ENCODE data around the gene GRK1.

Gene GRK1

DNA sequence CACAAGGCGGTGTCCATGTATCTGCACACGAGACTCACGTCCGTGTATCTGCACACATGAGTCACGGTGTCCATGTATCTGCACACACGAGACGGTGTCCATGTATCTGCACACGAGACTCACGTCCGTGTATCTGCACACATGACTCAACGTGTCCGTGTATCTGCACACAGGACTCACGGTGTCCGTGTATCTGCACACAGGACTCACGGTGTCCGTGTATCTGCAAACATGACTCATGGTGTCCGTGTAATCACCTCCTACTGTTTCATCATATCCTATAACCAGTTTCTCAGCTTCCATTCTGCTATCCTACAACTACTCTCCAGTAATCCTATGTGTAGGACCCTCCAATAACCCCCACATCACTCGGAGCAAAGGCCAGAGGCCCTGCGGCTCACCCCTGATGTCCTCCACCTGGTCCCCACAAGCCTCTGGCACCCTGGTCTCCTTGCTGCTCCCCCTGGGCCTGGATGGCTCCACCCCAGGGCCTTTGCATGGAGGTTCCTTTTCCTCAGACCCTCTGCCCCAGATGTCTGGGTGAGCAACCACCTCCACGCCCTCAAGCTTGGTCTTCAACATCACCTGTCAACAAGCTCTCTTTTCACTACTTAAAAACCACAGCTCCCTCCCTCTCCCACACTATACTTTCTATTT is 89.5 kb downstream of the GRK1 start:
- DNase-seq (ENCODE audit: low read depth in 4 of 4, low spot score in 1 of 4), result no peak

DNA sequence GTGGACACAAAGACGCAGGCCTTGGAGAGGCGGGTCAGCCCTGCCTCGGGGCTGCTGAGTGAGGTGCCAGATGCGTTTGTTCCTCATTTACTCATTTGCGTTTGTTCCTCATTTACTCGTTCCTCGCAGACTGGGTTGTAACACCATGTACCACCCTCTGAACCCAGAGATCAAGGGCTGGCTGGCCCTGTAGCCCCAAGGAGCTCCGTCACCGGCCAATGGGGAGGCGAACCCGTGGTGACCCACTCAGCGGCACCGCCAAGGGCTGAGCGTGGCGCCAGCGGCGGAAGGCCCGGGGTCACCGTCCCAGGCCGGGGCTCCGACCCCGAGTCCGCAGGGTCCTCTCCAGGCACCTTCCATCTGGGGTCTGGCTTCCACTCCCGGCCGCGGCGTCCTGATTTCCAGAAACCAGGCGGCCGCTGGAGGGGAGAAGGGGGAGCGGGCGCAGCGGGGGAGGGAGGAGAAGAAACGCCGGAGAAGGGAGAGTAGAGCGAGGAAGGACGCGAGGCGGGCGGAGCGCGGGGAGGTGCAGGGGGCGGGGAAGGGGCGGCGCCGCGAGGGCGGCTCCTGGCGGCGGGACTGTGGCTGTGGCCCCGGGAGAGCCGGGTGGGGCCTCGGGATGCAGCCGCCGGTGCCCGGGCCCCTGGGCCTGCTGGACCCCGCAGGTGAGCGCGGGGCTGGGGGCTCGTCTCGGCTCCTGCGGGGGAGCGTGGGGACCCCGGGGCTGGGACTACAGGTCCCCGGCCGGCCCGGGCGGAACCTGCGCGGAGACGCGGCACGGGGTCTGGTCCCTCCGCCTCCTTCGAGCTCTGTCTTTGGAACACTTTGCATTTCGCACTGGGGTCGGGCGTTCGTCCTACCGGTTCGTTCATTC is 91.9 kb downstream of the GRK1 start, which contains the start of gene TMEM255B:
Gene TMEM255B, plus strand, starts transcription at position 576 of the 874 bp plus-strand sequence. Its CDS starts 44 bp downstream, at position 620.
- DNase-seq (ENCODE audit: low read depth in 4 of 4, low spot score in 1 of 4), result peak; percentile 52 to 74 (median 59)

- no peak for DNase-seq (ENCODE audit: low read depth in 4 of 4, low spot score in 1 of 4)
These were observed 92.6 kb downstream of the GRK1 start for GRCh38 chr13:113759525-113760137.

DNA sequence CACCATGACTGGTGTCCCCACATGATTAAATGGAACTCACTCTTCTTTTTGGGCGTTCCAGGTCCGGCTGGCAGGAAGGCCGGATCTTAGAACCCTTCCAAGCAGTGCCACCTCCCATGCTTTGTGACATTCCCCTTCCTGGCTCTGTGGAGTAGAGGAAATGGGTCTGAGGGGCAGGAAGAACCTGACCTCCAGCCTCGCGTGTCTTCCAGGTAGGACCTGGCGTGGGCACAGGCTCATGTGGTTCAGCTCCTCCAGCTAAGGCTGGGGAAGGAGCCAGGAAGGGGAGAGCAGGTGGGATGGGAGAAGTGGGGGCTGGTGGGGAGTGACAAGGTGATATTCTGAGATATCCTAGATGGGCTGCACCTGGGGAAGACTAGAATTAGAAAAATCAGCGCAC is 94.1 kb downstream of the GRK1 start:
- DNase-seq (ENCODE audit: low read depth in 4 of 4, low spot score in 1 of 4), result no peak

GRCh38 chr13:113762075-113762474 is 95.1 kb downstream of the GRK1 start:
- no peak for DNase-seq (ENCODE audit: low read depth in 4 of 4, low spot score in 1 of 4)

- DNase-seq (ENCODE audit: low read depth in 4 of 4, low spot score in 1 of 4), result no peak
These were observed 95.5 kb downstream of the GRK1 start for GRCh38 chr13:113762538-113762937.

- DNase-seq (ENCODE audit: low read depth in 4 of 4, low spot score in 1 of 4), result no peak
These were observed 96.2 kb downstream of the GRK1 start for GRCh38 chr13:113763254-113763653.

DNA sequence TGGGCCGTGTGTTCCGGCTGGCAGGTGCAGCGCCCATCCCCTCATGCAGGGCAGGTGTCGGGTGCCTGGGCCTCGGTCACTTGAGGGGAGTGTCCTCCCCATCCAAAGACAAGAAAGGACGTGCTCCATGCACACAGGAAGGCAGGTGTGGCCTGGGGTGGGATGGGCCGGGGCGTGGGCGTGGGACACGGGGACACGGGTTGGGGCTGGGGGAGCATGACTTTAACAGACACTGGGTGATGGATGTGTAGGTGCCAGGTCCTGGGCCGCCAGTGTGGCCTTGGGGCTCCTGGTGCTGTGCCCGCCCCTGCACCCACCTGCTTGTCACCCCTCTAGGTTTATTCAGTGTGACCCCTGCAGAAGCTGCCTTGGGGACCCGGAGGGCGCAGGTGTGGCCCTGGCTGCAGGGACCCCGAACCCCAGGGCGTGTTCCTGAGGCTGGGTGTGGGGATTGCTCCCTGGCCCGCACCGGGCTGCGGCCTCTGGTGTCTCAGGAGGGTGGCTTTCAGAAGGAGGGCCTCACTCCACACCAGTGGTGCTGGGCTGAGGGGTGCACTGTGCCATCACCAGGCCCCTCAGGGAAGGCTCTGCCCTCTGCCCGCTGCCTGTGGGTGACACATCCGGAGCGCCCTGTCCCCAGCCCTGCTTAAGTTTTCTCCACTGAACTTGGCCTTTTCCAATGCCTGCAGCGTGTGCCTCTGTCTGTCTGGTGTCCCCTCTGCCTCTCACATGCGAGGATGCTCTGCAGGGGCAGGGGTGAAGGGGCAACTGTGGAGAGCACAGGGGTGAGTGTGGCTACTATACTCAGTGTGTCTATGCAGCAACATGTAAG is 97.2 kb downstream of the GRK1 start:
- DNase-seq (ENCODE audit: low read depth in 4 of 4, low spot score in 1 of 4), result no peak

GRCh38 chr13:113764793-113765563 is 98.0 kb downstream of the GRK1 start:
- DNase-seq (ENCODE audit: low read depth in 4 of 4, low spot score in 1 of 4), result no peak

GRCh38 chr13:113765564-113765910 is 98.5 kb downstream of the GRK1 start:
- DNase-seq (ENCODE audit: low read depth in 4 of 4, low spot score in 1 of 4), result no peak

- no peak for DNase-seq (ENCODE audit: low read depth in 4 of 4, low spot score in 1 of 4)
These were observed 99.2 kb downstream of the GRK1 start for GRCh38 chr13:113766035-113766800.

DNA sequence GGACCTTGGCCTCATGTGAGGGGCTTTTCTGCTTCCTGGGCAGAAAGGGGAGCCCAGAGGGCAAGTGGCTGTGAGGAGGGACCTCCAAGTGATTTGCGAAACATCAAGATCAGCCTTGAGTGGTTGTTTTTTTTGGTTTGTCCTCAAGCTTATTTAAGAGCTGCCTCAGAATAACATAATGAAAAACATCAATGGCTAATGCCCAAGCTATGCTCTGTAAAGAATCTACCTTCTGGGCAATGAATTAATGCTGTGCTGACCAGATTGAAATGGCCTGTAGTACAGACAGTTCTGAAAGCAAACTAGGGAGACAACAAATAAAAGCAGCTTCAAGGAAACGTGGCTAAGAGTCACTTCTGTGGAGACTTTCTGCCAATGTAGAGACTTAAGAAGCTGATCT is 100.3 kb downstream of the GRK1 start:
- DNase-seq (ENCODE audit: low read depth in 4 of 4, low spot score in 1 of 4), result no peak

DNA sequence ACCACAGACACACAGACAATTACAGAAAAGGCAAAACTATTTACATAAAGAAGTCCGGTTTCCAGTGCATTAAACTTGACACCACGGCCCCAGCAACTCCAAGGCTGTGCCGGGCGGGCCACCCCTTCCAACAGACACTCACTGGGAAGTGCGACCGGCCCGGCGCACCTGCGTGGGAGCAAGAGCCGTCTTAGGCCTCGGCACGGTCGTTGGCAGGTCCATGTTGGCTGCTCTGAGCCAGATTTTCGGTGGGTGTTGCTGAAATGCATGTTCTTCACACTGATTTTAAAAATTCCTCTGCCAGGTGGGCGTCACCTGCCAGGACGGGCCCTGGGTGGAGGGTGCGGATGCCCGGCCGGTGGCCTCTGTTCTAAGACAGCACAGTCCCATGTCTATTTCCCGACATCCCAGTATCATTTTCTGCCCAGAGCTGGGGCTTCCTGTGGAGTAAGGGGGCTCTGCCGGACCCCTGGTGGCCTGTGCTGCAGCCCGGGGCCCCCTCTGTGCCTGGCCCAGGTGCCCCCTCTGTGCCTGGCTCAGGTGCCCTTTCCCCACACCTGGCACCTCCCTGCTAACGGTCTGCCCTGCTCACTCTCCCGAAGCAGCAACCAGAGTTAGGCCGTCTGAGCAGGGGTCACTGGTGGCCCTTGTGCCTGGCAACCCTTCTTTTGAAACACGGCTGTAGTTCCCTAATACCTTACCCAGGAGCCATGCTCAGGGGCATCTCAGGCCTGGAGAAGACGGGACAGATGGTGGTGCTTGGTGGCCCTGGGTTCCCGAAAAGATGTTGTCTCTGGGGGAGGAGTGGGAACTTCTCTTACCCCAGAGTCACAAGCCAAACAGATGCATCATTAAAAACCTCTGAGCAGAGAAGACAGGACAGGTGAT is 101.2 kb downstream of the GRK1 start:
- DNase-seq (ENCODE audit: low read depth in 4 of 4, low spot score in 1 of 4), result no peak

DNA sequence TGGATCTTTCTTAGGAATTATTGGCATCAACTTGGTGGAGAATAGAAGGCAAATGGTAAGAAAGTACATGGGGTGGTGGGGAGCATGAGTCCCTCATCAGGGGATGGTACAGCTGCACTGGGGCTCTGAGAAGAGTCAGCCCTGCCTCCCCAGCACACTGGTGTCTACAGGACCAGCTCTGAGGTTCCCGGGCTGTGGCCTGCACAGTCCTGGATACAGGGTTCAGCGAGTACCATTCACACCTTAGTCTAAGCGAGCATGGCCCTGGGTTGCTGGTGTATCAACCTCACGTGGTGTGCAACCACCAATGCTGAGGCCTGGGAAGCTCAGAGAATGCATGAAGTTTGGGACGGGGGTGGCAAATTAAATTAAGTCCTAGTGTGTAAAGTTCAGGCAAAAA is 102.1 kb downstream of the GRK1 start:
- no peak for DNase-seq (ENCODE audit: low read depth in 4 of 4, low spot score in 1 of 4)

- DNase-seq (ENCODE audit: low read depth in 4 of 4, low spot score in 1 of 4), result no peak
These were observed 102.9 kb downstream of the GRK1 start for GRCh38 chr13:113769881-113770280.

GRCh38 chr13:113770441-113770840 is 103.4 kb downstream of the GRK1 start:
- no peak for DNase-seq (ENCODE audit: low read depth in 4 of 4, low spot score in 1 of 4)

DNA sequence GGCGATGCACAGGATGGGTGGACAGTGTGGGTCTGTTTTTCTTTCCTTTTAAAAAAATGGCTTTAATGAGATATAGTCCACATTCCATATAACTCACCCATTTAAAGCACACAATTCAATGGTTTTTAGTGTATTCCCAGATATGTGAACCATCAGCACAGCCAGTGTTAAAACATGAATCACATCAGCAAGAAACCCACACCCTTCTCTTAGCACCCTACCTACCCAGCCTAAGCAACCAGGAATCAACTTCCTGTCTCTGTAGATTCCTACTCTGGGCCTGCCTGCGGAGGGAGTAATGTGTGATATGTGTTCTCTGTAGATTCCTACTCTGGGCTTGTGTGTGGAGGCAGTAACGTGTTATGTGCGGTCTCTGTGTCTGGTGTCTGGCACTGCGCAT is 103.9 kb downstream of the GRK1 start:
- no peak for DNase-seq (ENCODE audit: low read depth in 4 of 4, low spot score in 1 of 4)

DNA sequence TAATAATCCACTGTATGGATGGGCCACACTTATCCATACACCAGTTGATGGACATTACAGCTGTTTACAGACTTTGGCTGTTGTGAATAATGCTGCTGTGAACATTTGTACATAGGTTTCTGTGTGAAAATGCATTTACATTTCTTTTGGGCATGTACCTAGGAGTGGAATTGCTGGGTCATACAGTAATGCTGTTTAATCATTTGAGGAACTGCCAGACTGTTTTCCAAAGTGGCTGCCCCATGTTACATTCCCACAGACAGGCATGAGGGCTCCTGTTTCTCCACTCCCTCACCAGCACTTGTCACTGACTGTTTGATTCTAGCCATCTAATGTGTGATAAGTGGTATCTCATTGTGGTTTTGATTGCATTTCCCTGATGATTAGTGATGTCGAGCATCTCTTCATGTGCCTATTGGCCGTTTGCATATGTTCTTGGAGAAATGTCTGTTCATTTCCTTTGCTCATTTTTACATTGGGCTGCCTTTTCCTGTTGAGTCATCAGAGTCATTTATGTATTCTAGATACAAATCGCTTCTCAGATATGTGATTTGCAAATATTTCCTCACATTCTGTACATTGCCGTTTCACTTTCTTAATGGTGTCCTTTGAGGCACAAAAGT is 104.8 kb downstream of the GRK1 start:
- no peak for DNase-seq (ENCODE audit: low read depth in 4 of 4, low spot score in 1 of 4)

Data from stimulated activated CD4-positive, alpha-beta T cell treated with anti-CD3 and anti-CD28 coated beads, Interleukin-1b, Interleukin-23, amount 100 ng/mL, for 24 hours (primary cell).